GM19455 (cell line): ENCODE measurements around the gene SLC7A5.
"Not testable (repeated sequence)": the region's sequence is repeated elsewhere in the genome, so short reads cannot be mapped to it uniquely, and the experiment has no call there.

Source experiments
- ATAC-seq: cut with Tn5 transposase; IDR thresholded peaks from one replicate; pipeline ENCODE4 v1.9.1; 2021; ENCODE audit not compliant: unreplicated experiment

The SLC7A5 gene

GRCh38 chr16:87823181-87823929 is 46.0 kb downstream of the SLC7A5 start:
- ATAC-seq, result no peak

- ATAC-seq, result no peak
Observed at GRCh38 chr16:87822108-87822970, 47.0 kb downstream of the SLC7A5 start.

- no peak for ATAC-seq
Observed at GRCh38 chr16:87821376-87822107, 47.8 kb downstream of the SLC7A5 start.

- no peak for ATAC-seq
Observed at GRCh38 chr16:87819983-87820382, 49.3 kb downstream of the SLC7A5 start.

- ATAC-seq, result no peak
Observed at GRCh38 chr16:87819282-87819681, 50.0 kb downstream of the SLC7A5 start.

- no peak for ATAC-seq
Observed at GRCh38 chr16:87818533-87819161, 50.7 kb downstream of the SLC7A5 start.

- ATAC-seq, result no peak
Observed at GRCh38 chr16:87817910-87818309, 51.4 kb downstream of the SLC7A5 start.

GRCh38 chr16:87817370-87817769 is 51.9 kb downstream of the SLC7A5 start:
- not testable (repeated sequence) for ATAC-seq

GRCh38 chr16:87816507-87817100 is 52.7 kb downstream of the SLC7A5 start:
- ATAC-seq, result no peak

GRCh38 chr16:87815567-87815966 is 53.7 kb downstream of the SLC7A5 start:
- ATAC-seq, result no peak

GRCh38 chr16:87812200-87812656 is 57.1 kb downstream of the SLC7A5 start:
- no peak for ATAC-seq

- ATAC-seq, result not testable (repeated sequence)
Observed at GRCh38 chr16:87811454-87811853, 57.9 kb downstream of the SLC7A5 start.

- peak; percentile 47 for ATAC-seq
Observed at GRCh38 chr16:87809150-87809902, 60.0 kb downstream of the SLC7A5 start.

- no peak for ATAC-seq
Observed at GRCh38 chr16:87808108-87808507, 61.2 kb downstream of the SLC7A5 start.

- ATAC-seq, result no peak
Observed at GRCh38 chr16:87806641-87807546, 62.4 kb downstream of the SLC7A5 start.

GRCh38 chr16:87806261-87806640 is 63.1 kb downstream of the SLC7A5 start:
- ATAC-seq, result no peak

GRCh38 chr16:87803385-87803784 is 65.9 kb downstream of the SLC7A5 start:
- ATAC-seq, result no peak

GRCh38 chr16:87802670-87803069 is 66.6 kb downstream of the SLC7A5 start:
- no peak for ATAC-seq
